MM.1S (cell line): ENCODE results near the gene COL27A1.

Experiments used
- DNase-seq: peaks from one replicate; pipeline ENCODE4 v3.0.0-alpha.2; 2015
- H2AFZ ChIP-seq: fragments of 300-600 bp; sonication (generic); 2 replicates; pipeline ENCODE4 v1.6.0; 2016; ENCODE audit warnings: antibody characterized with exemption, low read length
- H3F3A ChIP-seq: fragments of 300-600 bp; sonication (generic); 2 replicates; pipeline ENCODE4 v1.6.1; 2016; ENCODE audit warnings: mild to moderate bottlenecking, antibody characterized with exemption, low read length, moderate library complexity, mixed read lengths; ENCODE audit not compliant: insufficient read depth
- H3K27ac ChIP-seq: fragments of 300-600 bp; sonication (generic); 2 replicates; pipeline ENCODE4 v1.5.1; 2016; ENCODE audit warnings: mild to moderate bottlenecking, low read length
- H3K27me3 ChIP-seq: fragments of 300-600 bp; sonication (generic); replicated peaks from 2 replicates; pipeline ENCODE4 v1.6.0; 2016; ENCODE audit warnings: low read length; ENCODE audit not compliant: insufficient read depth
- H3K36me3 ChIP-seq: fragments of 300-600 bp; sonication (generic); replicated peaks from 2 replicates; pipeline ENCODE4 v1.6.1; 2016; ENCODE audit warnings: mild to moderate bottlenecking, low read length, mixed read lengths; ENCODE audit not compliant: insufficient read depth
- H3K4me1 ChIP-seq: fragments of 300-600 bp; sonication (generic); 2 replicates; pipeline ENCODE4 v1.6.1; 2016; ENCODE audit warnings: low read length, mixed read lengths
- H3K4me2 ChIP-seq: fragments of 300-600 bp; sonication (generic); 2 replicates; pipeline ENCODE4 v1.6.0; 2016; ENCODE audit warnings: low read depth, low read length
- H3K4me3 ChIP-seq: fragments of 300-600 bp; sonication (generic); 2 replicates; pipeline ENCODE4 v1.5.1; 2016; ENCODE audit warnings: low read length, mixed read lengths
- H3K79me2 ChIP-seq: fragments of 300-600 bp; sonication (generic); 2 replicates; pipeline ENCODE4 v1.6.1; 2016; ENCODE audit warnings: mixed run types, low read length, mixed read lengths
- H3K9ac ChIP-seq: fragments of 300-600 bp; sonication (generic); 2 replicates; pipeline ENCODE4 v1.6.1; 2016; ENCODE audit warnings: low read length, mixed read lengths
- H3K9me2 ChIP-seq: fragments of 300-600 bp; sonication (generic); replicated peaks from 2 replicates; pipeline ENCODE4 v1.6.1; 2016; ENCODE audit warnings: mild to moderate bottlenecking, low read length, mixed read lengths; ENCODE audit not compliant: insufficient read depth
- H3K9me3 ChIP-seq: fragments of 300-600 bp; sonication (generic); replicated peaks from 2 replicates; pipeline ENCODE4 v1.6.1; 2016; ENCODE audit warnings: mild to moderate bottlenecking, low read length, mixed read lengths; ENCODE audit not compliant: insufficient read depth
- H4K20me1 ChIP-seq: fragments of 300-600 bp; sonication (generic); 2 replicates; pipeline ENCODE4 v1.6.1; 2016; ENCODE audit warnings: mild to moderate bottlenecking, low read length, moderate library complexity, mixed read lengths; ENCODE audit not compliant: insufficient read depth
- CTCF ChIP-seq: fragments of 300-600 bp; sonication (generic); IDR thresholded peaks from 2 replicates; pipeline ENCODE4 v1.5.1; 2016; ENCODE audit warnings: antibody characterized with exemption, low read length, mixed read lengths
- EZH2 ChIP-seq: fragments of 300-600 bp; sonication (generic); optimal IDR thresholded peaks from 2 replicates; pipeline ENCODE3; 2017; ENCODE audit warnings: low read depth, mild to moderate bottlenecking, antibody characterized with exemption, low read length, mixed read lengths
- EZH2phosphoT487 ChIP-seq: fragments of 300-600 bp; sonication (generic); IDR thresholded peaks from 2 replicates; pipeline ENCODE4 v1.6.1; 2018; ENCODE audit warnings: antibody characterized with exemption, low read length

The COL27A1 gene

GRCh38 chr9:114356792-114357191 is 201.5 kb downstream of the COL27A1 start:
- no peaks in the 10 kb centered on the region for H3K9me3 ChIP-seq
- no peak for DNase-seq
- H3K36me3 ChIP-seq: peaks cover 40% of the 10 kb centered on the region
- H3K27me3 ChIP-seq: no peaks in the 10 kb centered on the region
- H3F3A ChIP-seq: 0 out of 2 replicates have a peak, but pooled peaks cover 9% of the 10 kb centered on the region
- H4K20me1 ChIP-seq: no peaks in the 10 kb centered on the region
- no peak overlapping the region for H2AFZ ChIP-seq
- no peak overlapping the region for H3K4me3 ChIP-seq
- no peak overlapping the region for H3K4me2 ChIP-seq
- TF ChIP-seq EZH2phosphoT487: no peak
- no peak for TF ChIP-seq CTCF
- no peak for TF ChIP-seq EZH2
- no peak overlapping the region for H3K27ac ChIP-seq
- H3K9ac ChIP-seq: no peak overlapping the region
- peaks cover 45% of the 10 kb centered on the region for H3K79me2 ChIP-seq
- H3K4me1 ChIP-seq: no peaks in the 10 kb centered on the region
- H3K9me2 ChIP-seq: no peaks in the 10 kb centered on the region

DNA sequence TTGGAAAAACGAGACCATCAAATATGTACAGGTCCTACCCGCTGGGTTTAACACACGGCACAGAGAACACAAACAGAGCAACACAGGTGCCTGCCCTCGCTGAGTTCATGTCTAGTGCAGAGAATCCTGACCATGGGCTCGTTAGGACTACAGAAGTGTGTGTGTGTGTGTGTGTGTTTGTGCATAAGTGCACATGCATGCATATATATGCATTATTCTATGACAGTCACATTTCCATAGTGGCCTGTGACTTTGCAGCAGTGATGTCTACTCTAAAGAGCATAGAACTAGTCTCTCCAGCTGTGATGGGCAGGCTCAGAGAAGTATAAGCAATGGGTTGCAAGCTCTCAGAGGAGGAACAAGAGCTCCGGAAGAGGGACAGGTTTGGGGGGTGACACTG is 202.0 kb downstream of the COL27A1 start:
- H3F3A ChIP-seq: 0 out of 2 replicates have a peak, but pooled peaks cover 9% of the 10 kb centered on the region
- no peaks in the 10 kb centered on the region for H3K9me2 ChIP-seq
- TF ChIP-seq EZH2 (no peak), EZH2phosphoT487 (no peak), CTCF (no peak)

GRCh38 chr9:114357911-114358328 is 202.6 kb downstream of the COL27A1 start:
- H3K4me3 ChIP-seq: no peak overlapping the region
- H3K4me2 ChIP-seq: no peak overlapping the region
- H3K27ac ChIP-seq: no peak overlapping the region
- no peak for TF ChIP-seq EZH2phosphoT487
- TF ChIP-seq EZH2: no peak
- no peak for TF ChIP-seq CTCF
- H3K27me3 ChIP-seq: no peaks in the 10 kb centered on the region
- H2AFZ ChIP-seq: no peak overlapping the region
- H4K20me1 ChIP-seq: no peaks in the 10 kb centered on the region
- peaks cover 56% of the 10 kb centered on the region for H3K79me2 ChIP-seq
- 0 out of 2 replicates have a peak, but pooled peaks cover 9% of the 10 kb centered on the region for H3F3A ChIP-seq
- H3K4me1 ChIP-seq: no peaks in the 10 kb centered on the region
- no peaks in the 10 kb centered on the region for H3K9me3 ChIP-seq
- peaks cover 45% of the 10 kb centered on the region for H3K36me3 ChIP-seq
- no peaks in the 10 kb centered on the region for H3K9me2 ChIP-seq
- no peak for DNase-seq
- H3K9ac ChIP-seq: no peak overlapping the region

More for the DNA sequence above, 202.0 kb downstream of the COL27A1 start:
- no peak overlapping the region for H2AFZ ChIP-seq
- no peaks in the 10 kb centered on the region for H4K20me1 ChIP-seq
- no peak for DNase-seq
- H3K4me3 ChIP-seq: no peak overlapping the region
- no peaks in the 10 kb centered on the region for H3K9me3 ChIP-seq
- H3K4me2 ChIP-seq: no peak overlapping the region
- peaks cover 50% of the 10 kb centered on the region for H3K79me2 ChIP-seq
- no peak overlapping the region for H3K27ac ChIP-seq
- H3K36me3 ChIP-seq: peaks cover 42% of the 10 kb centered on the region
- H3K27me3 ChIP-seq: no peaks in the 10 kb centered on the region
- H3K4me1 ChIP-seq: no peaks in the 10 kb centered on the region
- no peak overlapping the region for H3K9ac ChIP-seq
